ENCODE results near the gene ACAA1.

The ACAA1 gene

GRCh38 chr3:38133209-38133556, 3.7 kb downstream of the ACAA1 start:
- Mint-ChIP-seq H3K27me3 (no peaks in the 10 kb centered on the region), H3K36me3 (no peaks in the 10 kb centered on the region), H3K4me3 (no peak overlapping the region), H3K9me3 (ENCODE audit: low read depth) (no peaks in the 10 kb centered on the region), H3K27ac (peak overlapping the region; percentile 64), H3K4me1 (ENCODE audit: low read depth) (peaks cover 51% of the 10 kb centered on the region)

GRCh38 chr3:38131621-38132369, 5.1 kb downstream of the ACAA1 start:
- Mint-ChIP-seq H3K27me3 (no peaks in the 10 kb centered on the region), H3K4me1 (ENCODE audit: low read depth) (peaks cover 38% of the 10 kb centered on the region), H3K9me3 (ENCODE audit: low read depth) (no peaks in the 10 kb centered on the region), H3K27ac (peak overlapping the region; percentile 54), H3K4me3 (no peak overlapping the region), H3K36me3 (no peaks in the 10 kb centered on the region)

- no peak overlapping the region for H3K4me3 Mint-ChIP-seq
- H3K36me3 Mint-ChIP-seq = no peaks in the 10 kb centered on the region
- H3K27me3 Mint-ChIP-seq = no peaks in the 10 kb centered on the region
- H3K9me3 Mint-ChIP-seq (ENCODE audit: low read depth) = no peaks in the 10 kb centered on the region
- peaks cover 32% of the 10 kb centered on the region for H3K4me1 Mint-ChIP-seq (ENCODE audit: low read depth)
- peak overlapping the region; percentile 77 for H3K27ac Mint-ChIP-seq
Observed at GRCh38 chr3:38130631-38131065, 6.3 kb downstream of the ACAA1 start.

- H3K36me3 Mint-ChIP-seq = peaks cover 3% of the 10 kb centered on the region
Observed at GRCh38 chr3:38129058-38129457, 7.9 kb downstream of the ACAA1 start.

GRCh38 chr3:38128303-38128655, 8.6 kb downstream of the ACAA1 start:
- peaks cover 3% of the 10 kb centered on the region for H3K36me3 Mint-ChIP-seq
- H3K27me3 Mint-ChIP-seq = no peaks in the 10 kb centered on the region
- H3K4me1 Mint-ChIP-seq (ENCODE audit: low read depth) = peaks cover 13% of the 10 kb centered on the region
- no peak overlapping the region for H3K4me3 Mint-ChIP-seq
- no peaks in the 10 kb centered on the region for H3K9me3 Mint-ChIP-seq (ENCODE audit: low read depth)
- H3K27ac Mint-ChIP-seq = no peak overlapping the region

More at GRCh38 chr3:38129058-38129457, 7.9 kb downstream of the ACAA1 start:
- Mint-ChIP-seq H3K4me3 (no peak overlapping the region), H3K27me3 (no peaks in the 10 kb centered on the region), H3K27ac (no peak overlapping the region), H3K9me3 (ENCODE audit: low read depth) (no peaks in the 10 kb centered on the region), H3K4me1 (ENCODE audit: low read depth) (peaks cover 19% of the 10 kb centered on the region)

- Mint-ChIP-seq H3K27ac (peak overlapping the region; percentile 61), H3K9me3 (ENCODE audit: low read depth) (no peaks in the 10 kb centered on the region), H3K4me1 (ENCODE audit: low read depth) (peaks cover 8% of the 10 kb centered on the region), H3K27me3 (no peaks in the 10 kb centered on the region), H3K36me3 (peaks cover 5% of the 10 kb centered on the region), H3K4me3 (no peak overlapping the region)
Observed at GRCh38 chr3:38127611-38128302, 9.2 kb downstream of the ACAA1 start.

- H3K9me3 Mint-ChIP-seq (ENCODE audit: low read depth) = no peaks in the 10 kb centered on the region
- H3K27ac Mint-ChIP-seq = peak overlapping the region; percentile 22
- no peak overlapping the region for H3K4me3 Mint-ChIP-seq
- peaks cover 5% of the 10 kb centered on the region for H3K36me3 Mint-ChIP-seq
- H3K4me1 Mint-ChIP-seq (ENCODE audit: low read depth) = peaks cover 5% of the 10 kb centered on the region
- H3K27me3 Mint-ChIP-seq = no peaks in the 10 kb centered on the region
Observed at GRCh38 chr3:38126121-38126892, 10.6 kb downstream of the ACAA1 start.

GRCh38 chr3:38125305-38126120, 11.4 kb downstream of the ACAA1 start:
- Mint-ChIP-seq H3K27ac (no peak overlapping the region), H3K36me3 (peaks cover 5% of the 10 kb centered on the region), H3K4me3 (no peak overlapping the region), H3K27me3 (no peaks in the 10 kb centered on the region), H3K4me1 (ENCODE audit: low read depth) (peaks cover 3% of the 10 kb centered on the region), H3K9me3 (ENCODE audit: low read depth) (no peaks in the 10 kb centered on the region)

GRCh38 chr3:38124324-38125122, 12.4 kb downstream of the ACAA1 start:
- Mint-ChIP-seq H3K4me1 (ENCODE audit: low read depth) (peaks cover 2% of the 10 kb centered on the region), H3K4me3 (no peak overlapping the region), H3K36me3 (peaks cover 5% of the 10 kb centered on the region), H3K9me3 (ENCODE audit: low read depth) (no peaks in the 10 kb centered on the region), H3K27me3 (no peaks in the 10 kb centered on the region), H3K27ac (peak overlapping the region; percentile 42)

- H3K4me1 Mint-ChIP-seq (ENCODE audit: low read depth) = peaks cover 4% of the 10 kb centered on the region
- no peaks in the 10 kb centered on the region for H3K27me3 Mint-ChIP-seq
- no peak overlapping the region for H3K27ac Mint-ChIP-seq
Observed at GRCh38 chr3:38122712-38123290, 14.1 kb downstream of the ACAA1 start.

GRCh38 chr3:38121832-38122461, 15.0 kb downstream of the ACAA1 start:
- H3K9me3 Mint-ChIP-seq (ENCODE audit: low read depth) = no peaks in the 10 kb centered on the region
- H3K4me1 Mint-ChIP-seq (ENCODE audit: low read depth) = peaks cover 4% of the 10 kb centered on the region
- H3K4me3 Mint-ChIP-seq = no peak overlapping the region
- H3K27me3 Mint-ChIP-seq = no peaks in the 10 kb centered on the region
- H3K36me3 Mint-ChIP-seq = peaks cover 5% of the 10 kb centered on the region
- no peak overlapping the region for H3K27ac Mint-ChIP-seq

More at GRCh38 chr3:38122712-38123290, 14.1 kb downstream of the ACAA1 start:
- peaks cover 5% of the 10 kb centered on the region for H3K36me3 Mint-ChIP-seq
- H3K4me3 Mint-ChIP-seq = no peak overlapping the region
- H3K9me3 Mint-ChIP-seq (ENCODE audit: low read depth) = no peaks in the 10 kb centered on the region

- no peaks in the 10 kb centered on the region for H3K27me3 Mint-ChIP-seq
- no peak overlapping the region for H3K27ac Mint-ChIP-seq
- peaks cover 5% of the 10 kb centered on the region for H3K36me3 Mint-ChIP-seq
- H3K4me1 Mint-ChIP-seq (ENCODE audit: low read depth) = peaks cover 4% of the 10 kb centered on the region
- H3K9me3 Mint-ChIP-seq (ENCODE audit: low read depth) = no peaks in the 10 kb centered on the region
- no peak overlapping the region for H3K4me3 Mint-ChIP-seq
Observed at GRCh38 chr3:38121451-38121831, 15.5 kb downstream of the ACAA1 start.

- Mint-ChIP-seq H3K4me3 (no peak overlapping the region), H3K4me1 (ENCODE audit: low read depth) (peaks cover 4% of the 10 kb centered on the region), H3K27ac (no peak overlapping the region), H3K27me3 (no peaks in the 10 kb centered on the region), H3K9me3 (ENCODE audit: low read depth) (no peaks in the 10 kb centered on the region), H3K36me3 (peaks cover 5% of the 10 kb centered on the region)
Observed at GRCh38 chr3:38120693-38121450, 16.1 kb downstream of the ACAA1 start.
